Pancreas (tissue), 10 donors: ENCODE measurements around the gene TMBIM6. TPM values are rescaled to one million over a fixed set of nuclear protein-coding genes. Genes with fewer than 3 reads are reported as not detected.

Source experiments
- ATAC-seq, 4 donors: fragments of 200-7000 bp; cut with Tn5 transposase; one replicate each; pipeline versions ENCODE4 v1.8.0 to v1.9.1; 2020; ENCODE audit warnings: mild to moderate bottlenecking in 4 of 4, moderate library complexity in 4 of 4
- DNase-seq, 6 donors: peaks; one replicate each; pipeline ENCODE4 v3.0.0-alpha.2; 2020
- FAIRE-seq: peaks from 2 replicates; lab custom pipeline; 2012; peaks lifted over from hg19 to GRCh38; lab: Jason Lieb, UNC
- H3K27ac ChIP-seq, 4 donors: fragments of 200-600 bp; sonication (generic); 1 replicate in 3 of 4; 2 replicates in 1 of 4; pipeline versions ENCODE4 v1.5.0 to v1.8.0; 2020
- H3K27me3 ChIP-seq, 4 donors: fragments of 200-600 bp; one replicate each; pipeline ENCODE4 v1.8.0; 2021
- H3K36me3 ChIP-seq, 3 donors: fragments of 200-600 bp; sonication (generic) in 1 of 3; one replicate each; pipeline versions ENCODE4 v1.5.0 to v1.8.0; 2020 to 2021
- H3K4me1 ChIP-seq, 3 donors: fragments of 200-600 bp; one replicate each; pipeline ENCODE4 v1.8.0; 2021
- H3K4me3 ChIP-seq, 4 donors: fragments of 200-600 bp; sonication (generic) in 2 of 4; one replicate each; pipeline versions ENCODE4 v1.5.0 to v1.8.0; 2020 to 2021
- H3K9me3 ChIP-seq, 4 donors: fragments of 200-600 bp; one replicate each; pipeline ENCODE4 v1.8.0; 2021
- CTCF ChIP-seq, 4 donors: fragments of 200-600 bp; sonication (generic) in 3 of 4; IDR thresholded peaks; one replicate each; pipeline versions ENCODE4 v1.5.0 to v1.8.0; 2021; ENCODE audit warnings: antibody characterized with exemption in 4 of 4
- WGBS, 2 donors: extraction: QIAGEN DNeasy Blood & Tissue Kit; methylation state at CpG; one replicate each; pipeline ENCODE4 v1.1.7; 2013; 5-methylcytosine and 5-hydroxymethylcytosine counted together
- intact Hi-C, 3 donors: fragments of 100-400 bp; cut with DNase I; formaldehyde crosslinking; loops; one replicate each; pipeline versions ENCODE4 v1.11.1 to v1.14.2; 2022
- polyA plus RNA-seq, 2 donors: library from polyadenylated mRNA; stranded (reverse); fragments of 200-250 nt; gene quantifications; one replicate each; pipeline ENCODE4 v1.2.3, GENCODE V29; 2013
- total RNA-seq, 6 donors: library from RNA; stranded (reverse); fragmentation: NEBNext Ultra II Directional in 4 of 6; extraction: Animal tissue kit (Norgen Biotek cat#: 25700) in 4 of 6; gene quantifications; one replicate each; pipeline versions ENCODE4 v1.2.1 to v1.2.4, GENCODE V29; 2021 to 2023
- donor health status: healthy with polysubstance abuse.
- donor health status: DM: no; HTN: no; CAD: no; lungs with moderate emphysema.
- donor health status: DM: no; HTN: no; CAD: no.
- donor health status: control.
- donor health status: control.
- donor health status: Bipolar disorder and iron deficiency.
- donor health status: DM: yes; HTN: yes; CAD: no.
- donor health status: DM: no; HTN: no; CAD: no.
- donor health status: DM: no; HTN: no; CAD: no.
- donor health status: DM: yes; HTN: yes; CAD: no.

TMBIM6 gene
- total RNA-seq (100 to 1,000 TPM; 223 to 367 (median 300) TPM), polyA plus RNA-seq (100 to 1,000 TPM in 1 of 2 donors, 10 to 100 TPM in 1; 71.1 to 197 TPM)

- H3K4me1 ChIP-seq = peaks cover 17 to 25% (median 19%) of the 10 kb centered on the region in 3 donors
- FAIRE-seq (peak; percentile 98), ATAC-seq (peak; percentile 92 to 97 (median 94)), DNase-seq (peak; percentile 94 to 100 (median 99))
- H3K4me3 ChIP-seq = peak within 1 kb of the TSS; percentile 65 to 82 (median 70)
- no peaks in the 10 kb centered on the region for H3K9me3 ChIP-seq
- H3K27ac ChIP-seq = peak within 1 kb of the TSS; percentile 91 to 98 (median 96)
- peak; percentile 91 to 97 (median 94) for TF ChIP-seq CTCF (IDR thresholded peaks at IDR 0.05)
- intact Hi-C loops = no loop called here
- 4% methylated on average over 50 of the region's 50 CpGs for WGBS, 2 donors
- no peaks in the 10 kb centered on the region for H3K27me3 ChIP-seq
- H3K36me3 ChIP-seq = no peaks in the 10 kb centered on the region
Observed at GRCh38 chr12:49740930-49741881, at the start of gene TMBIM6. TMBIM6 (plus strand) TSS chr12:49741557; CDS start chr12:49752494, 10,937 bp downstream.

GRCh38 chr12:49692851-49693250 lies 48.5 kb upstream of the TMBIM6 start:
- Histone ChIP-seq H3K4me3 (no peak overlapping the region), H3K27me3 (no peaks in the 10 kb centered on the region), H3K4me1 (no peaks in the 10 kb centered on the region), H3K27ac (no peak overlapping the region), H3K36me3 (no peaks in the 10 kb centered on the region), H3K9me3 (no peaks in the 10 kb centered on the region)
- DNase-seq (no peak), ATAC-seq (no peak), FAIRE-seq (no peak)
- 66 to 76% methylated on average over 3 of the region's 3 CpGs for WGBS, 2 donors
- intact Hi-C loops = no loop called here
- TF ChIP-seq CTCF (IDR thresholded peaks at IDR 0.05) = no peak

GRCh38 chr12:49693931-49694444 lies 47.4 kb upstream of the TMBIM6 start:
- no peak for DNase-seq
- no peak overlapping the region for H3K27ac ChIP-seq
- TF ChIP-seq CTCF (IDR thresholded peaks at IDR 0.05) = no peak
- H3K9me3 ChIP-seq = no peaks in the 10 kb centered on the region
- no peaks in the 10 kb centered on the region for H3K27me3 ChIP-seq
- no peak overlapping the region for H3K4me3 ChIP-seq
- H3K36me3 ChIP-seq = no peaks in the 10 kb centered on the region
- no peak for FAIRE-seq
- intact Hi-C loops = no loop called here
- ATAC-seq = no peak
- WGBS, 2 donors = 81 to 82% methylated on average over 8 of the region's 8 CpGs
- H3K4me1 ChIP-seq = no peaks in the 10 kb centered on the region

GRCh38 chr12:49696723-49697122 lies 44.6 kb upstream of the TMBIM6 start:
- H3K27ac ChIP-seq = no peak overlapping the region
- no peak for TF ChIP-seq CTCF (IDR thresholded peaks at IDR 0.05)

More at GRCh38 chr12:49696723-49697122, 44.6 kb upstream of the TMBIM6 start:
- intact Hi-C loops = no loop called here
- DNase-seq = no peak
- Histone ChIP-seq H3K4me1 (peaks cover 0 to 2% (median 0%) of the 10 kb centered on the region in 3 donors), H3K9me3 (no peaks in the 10 kb centered on the region), H3K36me3 (no peaks in the 10 kb centered on the region), H3K4me3 (no peak overlapping the region), H3K27me3 (no peaks in the 10 kb centered on the region)
- ATAC-seq = no peak
- no peak for FAIRE-seq
